Measurements from ENCODE around the gene HARS2.
"Not testable (repeated sequence)": the region's sequence is repeated elsewhere in the genome, so short reads cannot be mapped to it uniquely, and the experiment has no call there.

The HARS2 gene, protein sequence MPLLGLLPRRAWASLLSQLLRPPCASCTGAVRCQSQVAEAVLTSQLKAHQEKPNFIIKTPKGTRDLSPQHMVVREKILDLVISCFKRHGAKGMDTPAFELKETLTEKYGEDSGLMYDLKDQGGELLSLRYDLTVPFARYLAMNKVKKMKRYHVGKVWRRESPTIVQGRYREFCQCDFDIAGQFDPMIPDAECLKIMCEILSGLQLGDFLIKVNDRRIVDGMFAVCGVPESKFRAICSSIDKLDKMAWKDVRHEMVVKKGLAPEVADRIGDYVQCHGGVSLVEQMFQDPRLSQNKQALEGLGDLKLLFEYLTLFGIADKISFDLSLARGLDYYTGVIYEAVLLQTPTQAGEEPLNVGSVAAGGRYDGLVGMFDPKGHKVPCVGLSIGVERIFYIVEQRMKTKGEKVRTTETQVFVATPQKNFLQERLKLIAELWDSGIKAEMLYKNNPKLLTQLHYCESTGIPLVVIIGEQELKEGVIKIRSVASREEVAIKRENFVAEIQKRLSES

DNA sequence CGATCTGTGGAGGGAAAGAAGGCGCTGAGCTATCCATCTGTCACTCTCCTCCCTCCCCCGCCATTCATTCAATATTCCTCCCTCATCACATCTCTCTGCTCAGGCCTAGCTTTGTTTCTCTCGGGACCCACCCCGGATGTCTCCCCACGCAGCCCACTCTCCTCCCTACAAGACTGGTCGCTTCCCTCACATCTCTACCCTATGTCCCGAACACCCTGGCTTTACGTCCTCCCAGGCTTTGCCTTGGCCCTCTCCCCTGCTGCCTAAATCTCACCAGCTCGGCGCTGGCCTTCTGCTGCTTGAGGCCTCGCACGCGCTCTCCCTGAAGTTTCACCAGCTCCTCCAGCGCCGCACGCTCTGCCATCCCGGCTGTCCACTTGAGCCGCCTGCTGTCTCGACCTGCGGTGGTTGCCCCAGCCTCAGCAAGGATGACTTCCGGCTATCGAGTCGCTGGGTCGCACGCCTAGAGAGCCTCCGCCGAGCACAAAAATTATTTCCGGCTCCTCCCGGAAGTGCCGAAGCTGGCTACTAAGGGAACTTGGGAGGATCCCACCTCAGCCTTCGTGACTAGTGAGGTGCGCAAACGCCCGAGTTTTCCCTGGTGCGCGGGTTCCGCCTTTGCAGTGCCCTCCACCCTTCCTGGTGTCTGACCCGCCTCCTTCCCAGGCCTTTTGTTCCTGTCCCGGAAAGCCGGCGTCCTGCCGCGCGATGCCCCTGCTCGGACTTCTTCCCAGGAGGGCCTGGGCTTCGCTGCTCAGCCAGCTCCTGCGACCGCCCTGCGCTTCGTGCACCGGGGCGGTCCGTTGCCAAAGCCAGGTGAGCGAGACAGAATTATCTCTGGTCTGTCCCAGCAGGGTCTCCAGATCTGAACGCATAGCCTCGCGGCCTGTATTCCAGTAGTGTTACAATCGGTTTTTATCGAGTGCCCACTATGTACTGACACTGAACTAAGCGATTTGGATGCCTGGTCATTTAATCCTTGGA is at the start of gene HARS2, which contains the start of gene HARS1:
TSS of gene HARS2 (plus strand) at position 515 of the 984 bp plus-strand sequence. CDS start at position 709, 194 bp downstream.
TSS of gene HARS1 (minus strand) at position 430 of the 984 bp plus-strand sequence. CDS start at position 364, 66 bp downstream.
- DNase-seq: peak; percentile 87

DNA sequence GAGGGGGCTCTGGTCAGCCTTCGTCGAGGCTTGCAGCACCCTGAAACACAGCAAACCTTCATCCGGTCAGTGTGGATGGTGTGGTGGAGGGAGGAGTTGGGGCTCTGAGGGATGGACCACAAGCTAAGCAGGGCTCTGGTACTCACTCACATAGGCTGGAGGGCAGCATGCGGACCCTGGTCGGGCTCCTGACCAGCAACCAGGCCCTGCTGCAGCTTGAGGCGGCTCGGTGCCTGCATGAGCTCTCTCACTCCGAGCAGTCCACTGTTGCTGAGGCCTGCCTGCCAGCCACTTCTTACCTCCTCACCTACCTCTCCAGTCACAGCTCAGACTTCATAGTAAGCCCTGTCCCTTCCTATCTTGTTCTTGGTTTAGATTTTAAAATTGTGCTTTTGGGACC is 49.5 kb upstream of the HARS2 start:
- no peak for DNase-seq

DNA sequence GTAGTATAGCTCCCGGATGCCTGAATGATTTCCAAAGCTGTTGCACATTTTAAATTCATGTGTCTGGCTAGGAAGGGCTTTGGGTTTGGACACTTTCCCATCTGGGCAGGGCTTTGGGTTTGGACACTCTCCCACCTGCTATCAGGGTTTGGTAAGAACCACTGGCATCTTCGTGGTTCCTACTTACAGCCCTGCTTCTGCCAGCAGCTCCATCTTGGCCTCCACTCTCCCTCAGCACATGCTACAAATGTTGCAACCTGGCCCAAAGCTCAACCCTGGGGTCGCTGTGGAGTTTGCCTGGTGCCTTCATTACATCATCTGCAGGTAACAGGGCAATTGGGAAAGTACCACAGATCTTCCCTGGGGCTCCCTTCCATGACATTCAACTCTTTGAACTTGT is 48.5 kb upstream of the HARS2 start:
- DNase-seq: no peak

DNA sequence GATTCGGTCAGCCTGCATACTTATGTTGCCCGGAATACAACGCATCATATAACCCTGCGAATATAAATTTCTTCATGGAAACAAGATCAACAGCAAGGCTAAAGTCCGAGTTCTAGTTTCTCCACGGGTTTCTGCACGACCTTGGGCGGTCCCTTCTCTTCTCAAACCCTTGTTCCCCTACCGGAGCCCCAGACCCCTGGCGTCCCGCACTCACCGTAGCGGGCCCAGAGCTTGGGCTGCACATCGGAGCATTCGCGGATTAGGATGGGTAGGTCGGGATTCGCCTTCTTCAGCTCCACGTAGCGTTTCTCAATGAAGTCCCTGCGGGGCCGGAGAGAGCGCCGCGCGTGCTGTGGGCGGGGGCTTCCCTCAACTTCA is 44.2 kb upstream of the HARS2 start:
- no peak for DNase-seq

DNA sequence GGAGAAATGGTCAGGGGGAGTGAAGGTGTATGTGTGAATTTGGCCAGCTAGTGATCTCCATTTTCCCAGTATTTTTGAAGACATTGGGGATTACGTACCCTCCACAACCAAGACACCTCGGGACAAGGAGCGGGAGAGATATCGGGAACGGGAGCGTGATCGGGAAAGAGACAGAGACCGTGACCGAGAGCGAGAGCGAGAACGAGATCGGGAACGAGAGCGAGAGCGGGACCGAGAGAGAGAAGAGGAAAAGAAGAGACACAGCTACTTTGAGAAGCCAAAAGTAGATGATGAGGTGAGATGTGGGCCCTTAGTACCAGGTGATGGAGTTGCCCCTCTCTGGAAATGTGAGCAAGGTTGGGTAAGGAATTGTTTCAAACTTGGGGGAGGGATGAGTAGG is 32.4 kb upstream of the HARS2 start:
- no peak for DNase-seq

DNA sequence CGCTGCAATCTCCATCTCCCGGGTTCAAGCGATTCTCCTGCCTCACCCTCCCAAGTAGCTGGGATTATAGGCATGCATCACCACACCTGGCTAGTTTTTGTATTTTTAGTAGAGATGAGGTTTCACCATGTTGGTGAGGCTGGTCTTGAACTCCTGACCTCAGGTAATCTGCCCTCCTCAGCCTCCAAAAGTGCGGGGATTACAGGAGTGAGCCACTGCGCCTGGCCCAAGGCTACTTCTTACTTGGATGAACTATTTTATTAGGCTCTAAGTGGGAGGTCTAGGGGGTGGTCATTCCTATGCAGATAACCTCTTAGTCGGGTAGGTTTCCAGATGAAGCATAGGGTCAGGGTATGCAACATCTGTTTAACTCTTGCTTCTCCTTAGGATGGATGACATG is 30.9 kb upstream of the HARS2 start:
- not testable (repeated sequence) for DNase-seq

DNA sequence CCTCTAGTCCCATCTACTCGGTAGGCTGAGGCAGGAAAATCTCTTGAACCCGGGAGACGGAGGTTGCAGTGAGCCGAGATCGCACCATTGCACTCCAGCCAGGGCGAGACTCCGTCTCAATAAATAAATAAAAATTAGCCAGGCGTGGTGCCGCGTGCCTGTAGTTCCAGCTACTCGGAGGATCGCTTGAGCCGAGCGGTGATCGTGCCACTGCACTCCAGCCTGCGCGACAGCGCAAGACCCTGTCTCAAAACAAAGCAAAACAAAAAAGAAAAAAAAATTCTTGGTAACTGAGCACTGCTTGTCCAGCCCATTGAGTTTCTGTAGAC is 27.3 kb upstream of the HARS2 start:
- DNase-seq: no peak

DNA sequence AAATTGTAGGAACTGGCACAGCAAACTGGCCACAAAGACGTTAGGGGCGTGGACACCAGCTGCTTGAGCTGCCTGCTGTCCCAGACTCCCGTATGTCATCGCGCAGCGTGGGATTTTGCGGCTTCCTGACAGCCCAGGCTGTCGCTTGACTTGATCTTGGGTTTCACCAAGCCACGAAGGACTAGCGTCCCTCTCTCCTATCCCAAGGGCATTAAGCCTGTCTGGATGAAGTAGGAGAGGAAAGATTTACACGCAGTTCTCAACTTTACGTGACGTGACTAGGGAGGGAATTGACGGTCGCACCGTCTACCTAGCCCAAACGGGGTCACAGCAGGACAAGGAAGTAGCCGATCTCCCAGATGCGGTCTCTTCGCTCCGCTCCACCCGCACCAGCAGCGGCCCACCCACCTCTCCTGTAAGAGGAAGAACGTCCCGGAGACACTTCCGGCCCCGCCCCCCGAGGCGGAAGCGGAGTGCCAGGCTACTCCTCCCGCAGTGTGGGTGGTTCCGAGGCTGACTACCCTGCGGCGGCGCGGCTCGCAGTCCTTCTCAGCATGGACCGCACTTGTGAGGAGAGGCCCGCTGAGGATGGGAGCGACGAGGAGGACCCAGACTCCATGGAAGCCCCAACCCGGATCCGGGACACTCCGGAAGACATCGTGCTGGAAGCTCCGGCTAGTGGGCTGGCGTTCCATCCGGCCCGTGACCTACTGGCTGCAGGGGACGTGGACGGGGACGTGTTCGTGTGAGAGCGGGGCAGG is 26.7 kb upstream of the HARS2 start, which contains the start of gene WDR55:
TSS of gene WDR55 (plus strand) at position 546 of the 761 bp plus-strand sequence. CDS start at position 555, 9 bp downstream.
- peak; percentile 95 for DNase-seq

DNA sequence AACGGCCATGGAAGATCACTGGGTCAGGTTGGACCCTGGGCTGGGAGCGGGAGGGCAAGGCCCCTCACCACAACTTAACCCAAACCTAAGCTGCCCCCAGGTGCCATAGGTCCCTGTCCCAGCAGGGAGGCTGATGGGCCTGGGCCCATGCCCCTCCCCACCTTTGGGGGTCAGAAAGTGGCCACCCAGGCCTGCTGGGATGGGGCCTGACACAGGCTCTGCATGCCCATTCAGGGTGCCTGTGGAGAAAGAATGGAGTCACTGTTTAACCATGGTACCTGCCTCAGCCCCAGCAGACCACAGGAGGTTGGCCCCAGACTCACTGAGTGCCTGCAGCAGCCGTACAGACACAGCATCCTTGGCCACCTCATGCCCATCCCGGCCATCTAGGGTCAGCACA is 20.2 kb upstream of the HARS2 start:
- DNase-seq: not testable (repeated sequence)

DNA sequence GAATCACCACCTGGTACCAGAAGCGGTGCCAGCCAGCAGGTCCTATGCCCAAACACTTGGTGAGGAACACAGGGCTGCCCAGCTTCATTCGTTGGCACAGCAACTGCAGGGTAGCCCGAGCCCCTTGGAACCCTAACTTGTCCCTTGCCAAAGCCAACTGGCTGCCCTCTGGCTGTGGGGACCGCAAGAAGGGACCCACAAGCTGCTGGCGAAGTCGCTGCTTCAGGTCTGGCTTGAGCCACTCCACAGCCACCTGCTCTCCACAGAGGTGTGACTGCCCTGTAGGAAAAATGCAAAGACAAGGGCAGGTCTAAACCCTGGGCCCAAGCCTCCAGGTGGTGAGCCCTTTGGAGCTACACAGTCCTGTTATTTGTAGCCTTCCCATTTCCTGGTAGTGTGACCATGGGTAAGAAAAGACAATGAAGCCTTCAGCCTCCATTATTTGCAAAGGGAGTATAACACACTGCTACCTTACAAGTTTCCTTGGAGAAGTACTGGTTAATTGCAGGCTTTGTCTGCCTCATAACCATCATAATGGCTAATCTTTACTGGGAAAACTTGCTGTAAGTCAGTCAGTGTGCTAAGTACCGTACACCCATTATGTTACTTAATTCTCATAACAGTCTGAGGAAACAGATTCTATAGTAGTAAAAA is 19.7 kb upstream of the HARS2 start:
- no peak for DNase-seq

DNA sequence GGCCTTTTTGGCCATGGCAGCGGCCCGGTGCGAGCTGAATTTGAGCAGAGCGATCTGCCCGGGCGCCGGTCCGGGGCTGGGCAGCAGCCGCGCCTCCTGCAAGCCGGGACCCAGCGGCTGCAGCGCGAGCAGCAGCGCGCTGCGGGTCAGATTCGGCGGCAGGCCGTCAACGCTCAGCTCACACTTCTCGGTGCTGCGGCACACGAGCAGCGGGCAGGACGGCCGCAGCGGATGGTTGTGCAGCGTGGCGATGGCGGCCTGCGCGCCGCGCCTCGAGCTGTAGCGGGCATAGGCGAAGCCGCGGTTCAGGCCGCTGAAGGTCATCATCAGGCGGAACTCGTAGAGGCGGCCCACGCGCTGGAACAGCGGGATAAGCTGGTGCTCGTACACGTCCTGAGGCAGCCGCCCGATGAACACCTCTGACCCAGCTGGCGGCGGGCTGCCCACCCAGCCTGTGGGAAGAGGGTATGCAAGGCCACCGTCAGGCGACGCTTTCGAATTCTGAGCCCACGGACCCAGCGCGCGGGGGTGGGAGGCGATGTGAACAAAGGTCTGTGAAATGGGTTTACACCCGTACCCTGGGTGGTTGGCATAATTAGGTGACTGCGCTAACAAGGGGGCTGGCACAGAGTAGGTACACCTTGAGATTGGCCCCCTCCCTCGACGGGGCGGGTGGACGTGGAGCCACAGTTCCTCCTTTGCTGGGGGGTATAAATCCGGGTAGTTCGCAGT is 18.6 kb upstream of the HARS2 start:
- peak; percentile 20 for DNase-seq

DNA sequence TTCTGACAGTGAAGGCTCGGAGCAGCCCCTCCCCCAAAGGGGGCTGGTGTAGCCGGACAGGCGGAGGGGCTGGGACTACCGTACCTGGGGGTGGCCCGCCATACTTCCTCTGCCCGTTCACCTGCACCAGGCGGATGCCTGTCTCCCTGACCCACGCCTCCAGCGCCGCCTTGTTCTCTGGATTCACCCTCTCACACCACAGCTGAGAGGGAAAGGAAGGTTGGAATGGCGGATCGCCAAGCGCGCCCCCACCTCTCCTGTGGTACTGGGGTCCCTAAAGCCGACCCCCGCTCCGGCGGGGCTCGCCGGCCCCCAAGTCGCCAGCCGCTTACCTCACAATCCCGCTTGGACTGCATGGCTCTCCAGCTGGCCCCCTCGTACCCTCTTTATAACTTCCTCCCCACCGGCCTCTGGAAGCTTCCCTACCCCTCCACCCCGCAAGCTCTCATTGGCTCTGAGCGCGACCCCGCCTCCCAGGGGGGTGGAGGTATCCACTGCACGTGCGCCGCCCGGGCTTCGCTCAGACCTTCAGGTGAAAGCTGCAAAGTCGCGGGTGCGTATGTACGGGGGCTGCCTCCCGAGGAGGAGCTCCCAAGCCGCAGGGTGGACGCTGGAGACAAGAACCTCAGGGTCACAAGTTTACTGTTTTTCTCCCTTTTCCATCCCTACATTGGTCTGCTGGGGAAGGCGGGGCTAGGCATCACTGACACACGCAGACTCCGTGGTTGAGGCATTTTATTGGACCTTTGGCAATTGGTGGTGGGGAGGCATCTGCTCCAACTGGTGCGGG is 17.9 kb upstream of the HARS2 start, which contains the start of gene DND1:
TSS of gene DND1 (minus strand) at position 390 of the 790 bp plus-strand sequence. CDS start at position 356, 34 bp downstream.
- no peak for DNase-seq

DNA sequence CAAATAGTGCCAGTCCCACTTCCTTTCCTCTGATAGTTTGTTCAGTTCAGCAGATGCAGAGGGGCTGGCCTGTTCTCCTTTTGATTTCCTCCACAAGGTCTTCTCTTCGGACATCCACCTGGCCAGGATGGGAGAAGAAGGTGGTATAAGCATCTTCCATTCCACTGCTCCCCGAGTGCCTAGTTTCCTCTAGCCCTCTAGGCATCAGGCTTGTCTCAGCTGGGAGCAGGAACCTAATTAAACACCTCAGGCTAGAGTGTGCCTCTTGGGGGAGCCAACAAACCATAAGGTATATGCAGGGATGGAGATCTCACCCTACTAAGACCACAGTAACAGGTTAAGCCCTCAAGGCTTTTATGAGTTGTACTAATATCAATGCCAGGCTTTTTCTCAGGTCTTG is 17.0 kb upstream of the HARS2 start:
- no peak for DNase-seq

DNA sequence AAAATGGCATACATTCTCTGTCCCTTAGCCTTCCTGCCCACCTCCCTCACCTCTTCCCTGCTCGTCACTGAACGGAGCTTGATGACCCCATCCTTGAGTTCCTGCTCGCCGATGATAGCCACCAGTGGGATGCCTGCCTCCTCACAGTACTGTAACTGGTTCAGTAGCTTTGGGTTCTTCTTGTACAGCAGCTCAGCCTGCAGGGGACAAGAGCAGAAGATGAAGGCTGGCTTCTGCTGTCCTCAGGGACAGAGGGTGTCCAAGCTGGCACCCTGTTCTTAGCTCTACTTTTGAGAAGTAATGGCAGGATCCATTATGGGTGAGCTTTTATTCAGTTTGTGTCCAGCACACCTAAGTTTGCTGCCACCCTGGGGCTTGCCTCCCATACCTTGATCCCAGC is 16.6 kb upstream of the HARS2 start:
- DNase-seq: no peak

DNA sequence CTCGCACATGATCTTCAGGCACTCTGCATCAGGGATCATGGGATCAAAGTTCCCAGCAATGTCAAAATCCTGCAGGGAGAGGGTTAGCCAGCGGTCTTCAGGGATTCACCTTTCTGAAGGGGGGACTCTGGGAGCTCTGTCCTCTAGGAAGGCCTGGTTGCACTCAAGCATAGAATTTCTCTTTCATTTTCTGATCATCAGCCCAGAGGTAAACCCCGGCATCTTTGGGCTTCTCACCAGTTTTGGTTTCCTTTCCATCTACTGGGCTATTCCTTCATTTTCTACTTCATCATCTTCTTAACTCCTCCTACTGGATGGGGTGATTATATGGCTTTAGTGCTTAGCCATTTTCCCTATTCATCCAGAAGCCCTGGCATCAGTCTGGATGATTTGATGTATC is 13.3 kb upstream of the HARS2 start:
- DNase-seq: no peak

DNA sequence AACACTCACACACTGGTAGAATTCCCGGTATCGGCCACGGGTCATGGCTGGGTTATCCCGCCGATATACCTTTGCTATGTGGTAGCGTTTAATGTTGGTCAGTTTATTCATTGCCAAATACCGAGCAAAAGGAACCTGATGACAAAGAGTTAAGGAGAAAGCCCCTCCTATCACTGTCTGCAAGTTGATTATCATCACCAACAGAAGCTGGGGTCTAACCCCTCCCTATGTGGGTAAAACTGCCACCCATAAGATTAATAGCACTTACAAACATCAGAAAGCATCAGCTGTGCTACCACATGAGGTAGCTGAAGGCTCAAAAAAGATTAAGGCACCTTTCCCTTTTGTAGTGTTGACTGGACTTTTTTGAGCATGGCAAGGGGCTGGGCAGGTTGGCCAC is 12.3 kb upstream of the HARS2 start:
- no peak for DNase-seq

DNA sequence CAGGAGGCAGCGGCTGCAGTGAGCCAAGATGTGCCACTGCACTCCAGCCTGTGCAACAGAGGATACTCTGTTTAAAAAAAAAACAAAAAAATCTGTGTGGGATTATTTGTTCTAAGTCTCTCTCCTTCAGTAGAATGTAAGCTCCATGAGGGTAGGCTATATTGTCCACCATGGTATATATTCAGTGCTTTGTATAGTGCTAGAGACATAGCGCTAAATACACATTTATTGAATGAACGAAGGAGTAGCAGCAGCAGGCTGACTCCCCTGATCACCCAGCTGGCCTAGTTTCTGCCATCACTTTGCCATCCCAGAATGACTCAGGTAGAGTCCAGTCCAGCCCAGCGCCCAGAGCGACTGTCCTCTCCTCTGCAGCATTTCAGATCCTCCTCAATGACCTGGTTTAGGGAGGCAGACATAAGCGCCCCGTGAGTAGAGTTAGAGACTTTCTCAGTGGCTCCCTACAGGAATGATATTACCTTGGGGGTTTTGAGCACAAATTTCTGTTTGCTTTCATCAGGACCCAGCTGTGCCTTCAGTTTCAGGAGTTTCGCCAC is 801 bp upstream of the HARS2 start:
- no peak for DNase-seq

DNA sequence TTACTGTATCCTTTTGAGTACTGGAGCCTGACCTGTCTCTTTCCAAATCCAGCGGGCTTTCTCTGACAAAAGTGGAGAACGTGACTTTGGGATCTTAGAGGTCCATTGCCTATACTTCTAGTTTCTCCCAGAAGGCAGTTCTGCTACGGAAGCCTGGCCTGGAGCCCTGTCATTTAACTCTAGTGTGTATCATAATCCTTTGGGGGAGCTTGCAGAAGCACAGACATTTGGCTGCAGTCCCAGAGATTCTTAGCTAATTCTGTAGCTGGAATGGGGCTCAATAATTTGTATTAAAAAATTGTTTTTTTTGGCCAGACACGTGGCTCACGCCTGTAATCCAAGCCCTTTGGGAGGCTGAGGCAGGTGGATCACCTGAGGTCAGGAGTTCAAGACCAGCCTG is 3.0 kb downstream of the HARS2 start:
- DNase-seq: no peak

DNA sequence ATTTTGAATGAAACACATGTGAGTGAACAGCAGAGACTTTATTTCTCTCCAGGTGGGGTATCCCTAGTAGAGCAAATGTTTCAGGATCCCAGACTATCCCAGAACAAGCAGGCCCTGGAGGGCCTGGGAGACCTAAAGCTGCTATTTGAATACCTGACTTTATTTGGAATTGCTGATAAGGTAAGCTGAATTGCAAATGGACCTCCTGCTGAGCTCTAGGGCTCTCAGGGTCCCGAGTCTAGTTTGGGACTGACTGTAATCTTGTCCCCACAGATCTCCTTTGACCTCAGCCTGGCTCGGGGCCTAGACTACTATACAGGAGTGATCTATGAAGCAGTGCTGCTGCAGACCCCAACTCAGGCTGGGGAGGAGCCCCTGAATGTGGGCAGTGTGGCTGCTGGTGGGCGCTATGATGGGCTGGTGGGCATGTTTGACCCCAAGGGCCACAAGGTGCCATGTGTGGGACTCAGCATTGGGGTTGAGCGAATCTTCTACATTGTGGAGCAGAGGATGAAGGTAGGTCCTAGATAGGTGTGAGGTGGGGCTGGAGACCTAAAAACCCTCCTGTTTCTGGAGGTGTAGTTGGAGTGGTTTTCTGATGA is 5.7 kb downstream of the HARS2 start:
- DNase-seq: no peak
